Bronchial epithelial cell (primary cell): ENCODE measurements around the gene ARHGAP35. TPM values are rescaled to one million over a fixed set of nuclear protein-coding genes. Genes with fewer than 3 reads are reported as not detected.

ENCODE experiments used
- DNase-seq: peaks from one replicate; pipeline ENCODE4 v3.0.0-alpha.2; 2010; ENCODE audit warnings: low read depth
- FAIRE-seq: peaks from 2 replicates; lab custom pipeline; 2011; peaks lifted over from hg19 to GRCh38; lab: Jason Lieb, UNC
- H3K27me3 ChIP-seq: 2 replicates; pipeline ENCODE4 v1.5.1; 2011; ENCODE audit warnings: low read length; ENCODE audit not compliant: control insufficient read depth, insufficient read depth
- H3K36me3 ChIP-seq: 2 replicates; pipeline ENCODE4 v1.5.1; 2011; ENCODE audit warnings: low read length; ENCODE audit not compliant: control insufficient read depth, insufficient read depth
- H3K4me3 ChIP-seq: 2 replicates; pipeline ENCODE4 v1.5.1; 2011; ENCODE audit warnings: mild to moderate bottlenecking, low read depth, low read length, control low read depth
- CTCF ChIP-seq: IDR thresholded peaks from 2 replicates; pipeline ENCODE4 v1.5.1; 2011; ENCODE audit warnings: mild to moderate bottlenecking, moderate library complexity, low read length, control low read depth, inconsistent platforms; ENCODE audit not compliant: insufficient read depth, severe bottlenecking
- total RNA-seq: library from RNA; depleted of rRNA; stranded (reverse); fragments of >200 nt; gene quantifications from 2 replicates; pipeline ENCODE4 v1.2.1, GENCODE V29; 2014

Gene ARHGAP35
- total RNA-seq, 1 donor from 2014 or later: 24.0 TPM

GRCh38 chr19:46872967-46873366 is 12.2 kb downstream of the ARHGAP35 start:
- DNase-seq (no peak), FAIRE-seq (no peak)
- TF ChIP-seq CTCF: no peak
- H3K27me3 ChIP-seq: no peaks in the 10 kb centered on the region
- no peaks in the 10 kb centered on the region for H3K36me3 ChIP-seq
- H3K4me3 ChIP-seq: no peak overlapping the region

- DNase-seq: peak; percentile 60
- H3K4me3 ChIP-seq: no peak overlapping the region
- no peaks in the 10 kb centered on the region for H3K27me3 ChIP-seq
- TF ChIP-seq CTCF: no peak
- FAIRE-seq: no peak
- H3K36me3 ChIP-seq: no peaks in the 10 kb centered on the region
Observed at GRCh38 chr19:46875234-46875633, 14.4 kb downstream of the ARHGAP35 start.

GRCh38 chr19:46875657-46876056 is 14.9 kb downstream of the ARHGAP35 start:
- FAIRE-seq (no peak), DNase-seq (no peak)
- no peaks in the 10 kb centered on the region for H3K36me3 ChIP-seq
- TF ChIP-seq CTCF: no peak
- no peaks in the 10 kb centered on the region for H3K27me3 ChIP-seq
- H3K4me3 ChIP-seq: no peak overlapping the region

GRCh38 chr19:46878613-46879375 is 18.0 kb downstream of the ARHGAP35 start:
- no peak overlapping the region for H3K4me3 ChIP-seq
- no peak for DNase-seq
- TF ChIP-seq CTCF: no peak
- FAIRE-seq: no peak
- no peaks in the 10 kb centered on the region for H3K36me3 ChIP-seq
- no peaks in the 10 kb centered on the region for H3K27me3 ChIP-seq

GRCh38 chr19:46880431-46880830 is 19.6 kb downstream of the ARHGAP35 start:
- no peaks in the 10 kb centered on the region for H3K36me3 ChIP-seq
- no peak for TF ChIP-seq CTCF
- DNase-seq: no peak

GRCh38 chr19:46881092-46881491 is 20.3 kb downstream of the ARHGAP35 start:
- DNase-seq (no peak), FAIRE-seq (no peak)
- Histone ChIP-seq H3K36me3 (no peaks in the 10 kb centered on the region), H3K27me3 (no peaks in the 10 kb centered on the region), H3K4me3 (no peak overlapping the region)
- no peak for TF ChIP-seq CTCF

More at GRCh38 chr19:46880431-46880830, 19.6 kb downstream of the ARHGAP35 start:
- H3K27me3 ChIP-seq: no peaks in the 10 kb centered on the region
- FAIRE-seq: no peak
- H3K4me3 ChIP-seq: no peak overlapping the region
